ENCODE data around the gene AXL. TPM values are rescaled to one million over a fixed set of nuclear protein-coding genes. Genes with fewer than 3 reads are reported as not detected.
"Not testable (repeated sequence)": the region's sequence is repeated elsewhere in the genome, so short reads cannot be mapped to it uniquely, and the experiment has no call there.

AXL gene
- total RNA-seq, 1 donor from 2014 or later: 61.1 TPM

DNA sequence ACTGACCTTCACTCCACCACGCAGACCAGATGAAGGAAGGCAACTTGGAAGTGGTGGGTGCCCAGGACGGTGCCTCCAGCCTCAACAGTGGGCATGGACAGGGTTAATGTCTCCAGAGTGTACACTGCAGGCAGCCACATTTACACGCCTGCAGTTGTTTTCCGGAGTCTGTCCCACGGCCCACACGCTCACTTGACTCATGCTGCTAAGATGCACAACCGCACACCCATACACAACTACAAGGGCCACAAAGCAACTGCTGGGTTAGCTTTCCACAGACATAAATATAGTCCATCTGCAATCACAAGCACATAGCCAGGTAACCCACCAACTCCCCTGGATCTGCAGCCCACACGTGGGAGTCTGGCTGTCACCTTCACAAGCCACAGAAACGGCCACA is 12.6 kb upstream of the AXL start:
- no peak for DNase-seq (ENCODE audit: low spot score)

DNA sequence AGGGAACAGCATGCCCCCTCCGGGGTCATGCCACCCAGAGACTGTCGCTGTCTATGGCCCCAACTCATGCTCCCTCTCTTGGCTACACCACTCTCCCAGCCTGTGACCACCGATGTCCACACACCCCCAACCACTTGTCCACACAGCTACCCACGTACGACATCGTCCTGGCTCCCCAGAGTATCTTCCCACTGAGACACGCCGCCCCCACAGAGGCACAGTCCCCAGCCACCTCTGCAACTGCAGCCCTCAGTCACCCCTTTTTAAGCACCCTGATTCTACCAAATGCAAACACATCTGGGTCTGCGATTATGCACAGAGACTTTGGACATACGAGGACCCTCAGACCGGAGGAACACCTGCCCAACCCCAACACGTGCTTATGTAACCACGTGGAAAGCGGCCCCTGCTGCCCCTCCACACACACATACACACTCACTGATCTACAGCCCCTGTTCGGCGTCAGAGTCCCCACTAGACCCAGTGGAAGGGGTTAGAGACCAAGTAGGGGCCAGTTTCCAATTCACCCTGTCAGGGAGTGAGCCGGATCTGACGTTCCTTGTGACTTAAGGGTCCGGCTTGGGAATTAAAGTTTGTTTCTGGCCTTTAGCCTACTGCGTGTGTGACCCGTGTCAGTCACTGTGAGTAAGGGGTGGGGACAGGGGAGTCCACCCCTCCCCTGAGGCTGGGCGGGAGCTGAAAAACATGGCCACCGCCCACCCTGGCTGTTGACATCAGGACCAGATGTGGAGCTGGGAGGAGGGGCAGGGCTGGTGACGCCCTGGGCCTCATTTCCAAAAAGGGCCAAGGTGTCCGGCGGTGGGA is 11.9 kb upstream of the AXL start:
- no peak for DNase-seq (ENCODE audit: low spot score)

DNA sequence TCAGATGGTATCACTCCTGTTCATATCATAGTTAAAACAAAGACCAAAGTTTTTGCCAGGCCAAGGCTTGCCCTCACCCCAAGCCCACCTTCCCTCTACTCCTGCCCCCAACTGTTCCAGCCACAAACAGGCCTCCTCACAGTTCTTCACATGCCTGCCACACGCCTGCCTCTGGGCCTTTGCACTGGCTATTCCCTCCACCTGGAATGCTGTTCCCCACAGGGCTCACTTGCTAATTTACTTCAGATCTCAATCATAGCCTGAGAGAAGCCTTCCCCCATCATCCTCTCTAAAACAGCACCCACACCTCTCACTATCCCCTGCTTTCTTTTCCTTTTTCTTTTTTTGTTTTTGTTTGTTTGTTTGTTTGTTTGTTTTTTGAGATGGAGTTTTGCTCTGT is 4.9 kb upstream of the AXL start:
- DNase-seq (ENCODE audit: low spot score): no peak

DNA sequence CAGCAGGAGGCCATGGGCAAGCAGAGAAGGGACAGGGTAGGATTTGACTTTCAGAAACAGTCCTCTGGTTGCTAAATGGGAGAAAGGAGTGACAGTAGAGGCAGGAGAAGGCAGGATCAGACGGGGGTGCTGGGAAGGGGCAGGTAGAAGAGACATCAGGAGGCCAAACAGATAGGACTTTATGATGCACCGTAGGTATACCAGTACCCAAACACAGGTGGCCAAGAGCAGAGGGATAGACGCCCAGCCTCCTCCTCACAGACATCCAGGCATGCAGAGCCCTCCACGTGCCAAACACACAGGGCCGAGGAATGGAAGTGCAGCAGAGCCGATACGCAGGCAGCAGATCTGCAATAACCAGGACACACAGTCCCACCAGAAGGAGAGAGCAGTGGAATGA is 1.3 kb upstream of the AXL start:
- no peak for DNase-seq (ENCODE audit: low spot score)

DNA sequence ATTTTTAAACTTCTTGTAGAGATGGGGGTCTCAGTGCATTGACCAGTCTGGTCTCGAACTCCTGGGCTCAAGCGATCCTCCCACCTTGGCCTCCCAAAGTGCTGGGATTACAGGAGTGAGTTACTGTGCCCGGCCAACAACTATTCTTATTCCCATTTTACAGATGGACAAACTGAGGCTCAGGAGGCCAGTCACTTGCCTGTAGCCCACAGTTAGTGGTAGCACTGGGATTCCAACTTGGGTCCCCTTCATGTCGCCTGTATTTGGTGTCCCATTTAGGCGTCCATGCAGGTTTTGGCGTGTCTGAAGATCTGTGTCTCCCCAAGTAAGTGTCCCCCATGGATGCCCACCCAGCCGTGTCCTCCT is 791 bp upstream of the AXL start:
- DNase-seq (ENCODE audit: low spot score): no peak

DNA sequence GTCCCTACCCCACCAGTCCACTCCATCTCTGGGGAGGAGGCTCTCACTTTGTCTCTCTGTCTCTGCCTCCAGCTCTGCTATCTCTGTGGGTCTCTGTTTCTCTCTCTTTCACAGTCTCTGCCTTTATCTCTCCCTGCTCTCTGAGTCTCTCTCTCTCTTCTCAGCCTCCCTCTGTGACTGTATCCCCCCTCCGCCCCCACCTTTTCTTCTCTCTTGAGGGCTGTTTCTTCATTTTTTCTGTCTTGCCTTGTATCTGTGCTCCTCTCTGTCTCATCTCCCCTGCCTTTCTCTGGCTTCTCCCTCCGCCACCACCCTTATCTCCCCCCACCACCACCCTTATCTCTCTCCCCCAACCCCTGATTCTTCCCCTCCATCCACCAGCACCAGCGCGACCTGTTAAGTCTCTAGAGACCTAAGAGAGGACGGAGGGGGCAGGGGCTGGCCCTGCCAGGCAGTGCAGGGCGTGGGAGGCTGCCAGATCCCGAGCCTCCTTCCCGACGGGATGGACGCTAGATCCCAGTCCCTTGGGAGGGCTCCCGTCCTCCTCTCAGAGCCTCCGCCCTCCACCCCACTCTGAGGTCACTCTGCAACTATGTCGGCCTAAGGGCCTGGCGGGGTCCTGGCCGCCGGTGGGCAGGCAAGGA is 1.0 kb downstream of the AXL start:
- no peak for DNase-seq (ENCODE audit: low spot score)

DNA sequence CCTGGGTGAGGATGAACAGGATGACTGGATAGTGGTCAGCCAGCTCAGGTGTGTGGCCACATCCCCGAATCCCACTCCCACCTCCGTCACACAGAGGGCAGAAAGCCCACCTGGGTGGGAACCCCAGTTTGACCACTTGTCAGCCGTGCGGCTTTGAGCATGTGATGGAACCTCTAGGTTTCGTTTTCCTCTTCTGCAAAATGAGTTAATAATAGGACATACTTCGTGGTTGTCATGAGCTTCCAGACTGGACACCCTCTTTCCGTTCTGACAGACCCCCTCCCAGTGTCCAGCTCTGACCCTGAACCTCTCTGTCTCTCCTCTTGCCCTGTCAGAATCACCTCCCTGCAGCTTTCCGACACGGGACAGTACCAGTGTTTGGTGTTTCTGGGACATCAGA is 1.8 kb downstream of the AXL start:
- DNase-seq (ENCODE audit: low spot score): no peak

DNA sequence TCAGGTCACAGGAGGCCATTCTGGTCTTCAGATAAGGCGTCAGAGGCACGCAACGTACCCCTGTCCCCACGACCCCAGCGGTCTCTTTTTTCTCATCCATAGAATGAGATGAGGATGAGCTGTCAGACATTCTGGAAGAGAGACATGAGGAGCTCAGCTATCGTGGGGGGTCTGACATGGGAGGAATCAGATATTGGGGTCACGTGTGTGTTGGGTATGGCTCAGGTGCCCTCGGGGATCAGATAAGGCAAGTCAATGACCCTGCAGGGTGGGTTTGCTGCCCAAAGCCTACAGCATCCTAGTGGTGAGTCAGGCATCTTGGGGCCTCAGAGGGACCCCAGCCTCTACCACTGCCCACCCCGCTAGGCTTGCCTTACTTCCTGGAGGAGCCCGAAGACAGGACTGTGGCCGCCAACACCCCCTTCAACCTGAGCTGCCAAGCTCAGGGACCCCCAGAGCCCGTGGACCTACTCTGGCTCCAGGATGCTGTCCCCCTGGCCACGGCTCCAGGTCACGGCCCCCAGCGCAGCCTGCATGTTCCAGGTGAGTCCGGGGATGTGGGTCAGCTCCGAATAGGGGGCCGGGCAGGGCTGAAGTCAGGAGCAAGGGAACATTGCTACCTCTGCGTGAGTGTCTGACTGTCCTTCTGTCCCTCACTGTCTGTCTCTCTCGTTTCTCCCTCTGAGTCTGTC is 2.6 kb downstream of the AXL start:
- DNase-seq (ENCODE audit: low spot score): no peak

DNA sequence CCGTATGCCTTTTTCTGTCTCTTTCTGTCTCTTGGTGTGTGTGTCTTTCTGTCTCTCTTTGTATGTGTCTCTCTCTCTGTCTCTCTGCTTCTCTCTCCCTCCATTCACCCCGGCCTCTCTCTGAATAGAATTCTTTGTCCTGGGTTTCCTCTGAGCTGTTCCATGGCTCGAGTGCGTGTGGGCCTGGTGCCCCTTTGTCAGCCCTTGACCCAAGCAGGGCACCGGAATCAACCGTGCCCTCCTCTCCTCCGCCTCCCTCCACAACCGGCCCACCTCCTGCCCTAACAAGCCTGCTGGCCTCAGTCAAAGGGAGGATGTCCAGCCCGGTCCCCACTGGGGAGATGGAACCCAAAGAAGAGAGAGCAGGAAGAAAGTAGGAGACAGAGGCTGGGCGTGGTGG is 3.2 kb downstream of the AXL start:
- no peak for DNase-seq (ENCODE audit: low spot score)

DNA sequence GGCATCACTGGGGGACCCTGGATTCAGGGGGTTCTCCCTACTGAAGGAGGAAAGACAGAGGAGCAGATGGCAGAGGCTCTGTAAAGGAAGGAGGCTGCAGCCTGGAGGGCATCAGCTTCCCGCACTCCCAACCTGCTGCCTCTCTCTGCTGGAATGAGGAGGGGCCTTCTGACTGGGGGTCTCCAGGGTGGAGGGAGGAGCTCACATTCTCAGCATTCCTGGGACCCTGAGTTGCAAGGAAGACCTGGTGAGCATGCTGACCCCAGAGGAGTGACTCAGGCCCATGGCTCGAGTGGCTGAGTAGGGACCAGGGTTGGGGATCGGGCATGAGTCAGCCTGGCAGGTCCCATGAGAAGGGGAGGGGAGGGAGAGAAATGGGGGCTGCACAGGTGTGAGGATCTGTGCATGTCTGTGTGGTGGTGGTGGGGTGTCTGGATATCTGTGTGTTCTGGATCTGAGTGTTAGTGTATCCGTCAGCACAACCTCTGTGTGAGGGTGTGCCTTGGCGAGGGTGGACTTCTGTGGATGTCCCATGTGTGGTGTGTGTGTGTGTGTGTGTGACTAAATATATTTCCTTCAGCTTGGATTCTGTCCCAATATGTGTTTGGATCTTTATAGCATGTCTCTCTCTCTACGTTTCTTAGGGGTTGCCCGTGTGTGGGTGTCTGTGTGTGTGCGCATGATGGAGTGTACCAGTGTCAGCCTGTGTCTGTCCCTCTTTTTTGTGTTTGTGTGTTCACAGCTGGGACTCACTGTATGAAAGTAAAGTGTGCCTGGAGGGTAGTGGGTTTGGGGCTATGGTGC is 4.6 kb downstream of the AXL start:
- no peak for DNase-seq (ENCODE audit: low spot score)

DNA sequence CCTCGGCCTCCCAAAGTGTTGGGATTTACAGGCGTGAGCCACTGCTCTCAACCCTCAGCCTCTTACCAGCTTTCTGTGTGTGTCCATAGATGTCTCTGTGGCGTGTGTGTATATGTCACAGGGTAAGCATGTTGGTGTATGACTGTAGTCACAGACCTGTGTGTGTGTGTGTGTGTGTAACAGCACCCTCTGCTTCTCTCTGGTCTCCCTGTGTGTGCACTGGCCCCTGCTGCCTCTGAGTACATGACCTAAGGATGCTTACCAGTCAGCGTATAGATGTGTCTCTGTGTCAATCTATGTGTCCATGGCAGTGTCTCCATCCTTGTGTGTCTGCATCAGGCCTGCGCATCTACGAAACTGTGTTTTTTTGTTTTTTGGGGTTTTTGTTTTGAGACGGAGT is 5.6 kb downstream of the AXL start:
- no peak for DNase-seq (ENCODE audit: low spot score)

DNA sequence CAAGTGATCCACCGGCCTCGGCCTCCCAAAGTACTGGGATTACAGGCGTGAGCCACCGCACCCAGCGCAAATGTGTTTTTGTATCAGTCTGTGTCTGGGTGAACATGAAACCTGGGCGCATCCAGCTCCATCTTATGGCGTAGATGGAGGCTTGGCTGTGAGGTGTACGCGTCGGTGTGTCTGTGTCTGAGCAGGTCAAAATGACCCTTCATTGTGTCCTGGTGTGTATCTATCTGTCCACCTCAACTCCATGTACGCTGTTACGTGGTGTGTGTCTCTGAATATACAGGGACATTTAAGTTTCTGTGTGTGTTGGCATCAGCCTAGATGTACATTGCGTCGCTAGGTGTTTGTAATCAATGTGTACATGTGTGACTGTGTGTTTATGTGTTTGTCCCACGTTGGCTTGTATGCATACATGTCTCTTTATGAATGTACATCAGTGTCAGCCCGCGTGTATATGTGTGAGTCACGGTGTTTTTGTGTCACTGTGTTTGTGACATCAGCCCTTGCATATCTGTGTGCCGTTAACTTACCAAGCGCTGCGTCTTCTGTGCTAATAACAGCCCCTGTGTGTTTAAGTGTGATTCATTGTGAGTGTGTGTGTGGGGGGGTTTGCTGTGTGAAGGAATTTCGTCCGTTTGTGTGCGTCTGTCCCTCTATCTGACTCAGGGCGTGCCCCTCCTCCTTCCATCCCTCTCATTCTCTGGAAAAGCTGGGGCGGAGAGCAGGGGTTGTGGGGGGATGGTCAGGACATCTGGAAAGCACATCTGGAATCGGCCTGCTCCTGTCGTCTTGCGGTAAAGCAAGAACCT is 6.4 kb downstream of the AXL start:
- DNase-seq (ENCODE audit: low spot score): no peak

DNA sequence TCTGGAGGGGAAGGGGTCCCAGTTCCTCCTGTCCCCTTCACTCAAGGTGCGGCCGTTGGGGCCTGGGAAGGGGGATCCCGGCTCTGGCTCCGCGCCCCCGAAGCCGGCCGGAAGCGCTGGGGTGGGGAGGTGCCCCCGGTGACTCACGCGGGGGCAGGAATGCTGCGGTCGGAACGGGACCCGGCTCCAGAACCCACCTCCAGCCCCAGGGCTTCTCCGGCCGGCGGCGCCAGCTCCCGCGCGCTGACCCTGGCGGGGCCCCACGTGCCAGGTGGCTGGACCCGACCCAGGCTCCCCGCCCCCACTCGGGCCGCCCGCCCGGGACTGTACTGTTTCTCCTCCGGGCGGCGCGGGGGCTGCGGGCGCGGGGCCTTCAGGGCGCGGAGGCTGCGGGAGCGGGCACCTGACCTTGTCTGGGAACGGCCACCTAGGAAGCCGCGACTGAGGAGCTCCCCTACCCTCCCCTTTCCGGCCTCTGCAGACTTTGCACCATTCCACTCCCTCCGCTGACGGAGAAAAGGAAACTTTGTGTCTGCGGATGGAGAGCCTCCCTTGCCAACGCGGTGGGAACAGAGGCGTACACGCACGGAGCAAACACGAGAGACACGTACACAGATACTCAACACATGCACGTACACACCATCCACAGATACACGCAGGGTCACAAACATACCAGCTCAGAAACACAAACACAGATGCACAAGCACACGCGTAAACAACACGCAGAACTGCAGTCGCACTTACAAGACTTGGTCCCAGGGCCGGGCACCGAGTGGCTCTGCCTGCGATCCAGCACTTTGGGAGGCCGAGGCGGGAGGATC is 7.2 kb downstream of the AXL start:
- DNase-seq (ENCODE audit: low spot score): peak; percentile 91

DNA sequence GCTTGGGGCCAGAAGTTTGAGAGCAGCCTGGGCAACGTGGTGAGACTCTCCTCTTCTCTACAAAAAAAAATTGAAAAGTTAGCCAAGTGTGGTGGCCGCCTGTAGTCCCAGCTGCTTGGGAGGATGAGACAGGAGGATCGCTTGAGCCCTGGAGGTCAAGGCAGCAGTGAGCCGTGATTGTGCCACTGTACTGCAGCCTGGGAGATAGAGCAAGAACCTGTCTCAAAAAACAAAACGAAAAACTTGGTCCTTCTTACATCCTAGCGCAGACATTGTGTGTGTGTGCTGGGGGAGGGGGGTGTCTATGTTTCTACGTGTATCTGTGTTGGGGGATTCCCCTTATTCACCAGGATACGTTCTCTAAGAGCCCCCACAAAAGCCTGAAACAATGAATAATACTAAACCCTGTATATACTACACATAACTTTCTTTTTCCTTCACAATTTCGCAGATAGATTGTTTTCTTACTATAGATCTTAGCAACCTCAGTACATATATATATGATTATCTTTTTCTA is 7.9 kb downstream of the AXL start:
- DNase-seq (ENCODE audit: low spot score): no peak

DNA sequence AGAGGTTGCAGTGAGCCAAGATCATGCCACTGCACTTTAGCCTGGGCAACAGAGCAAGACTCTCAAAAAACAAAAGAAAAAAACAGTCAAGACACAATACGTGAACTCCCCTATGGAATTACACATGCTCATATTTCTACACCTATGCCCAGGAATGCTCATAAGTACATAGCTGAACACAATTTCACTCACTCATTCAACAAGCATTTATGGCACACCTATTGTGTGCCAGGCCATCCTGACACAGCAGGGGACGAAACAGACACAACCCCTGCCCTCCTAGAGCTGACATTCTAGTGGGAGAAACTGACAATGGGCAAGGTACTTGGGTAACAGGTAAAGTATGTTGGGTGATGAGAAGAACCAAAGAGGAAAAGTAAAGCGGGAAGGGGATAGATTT is 9.5 kb downstream of the AXL start:
- no peak for DNase-seq (ENCODE audit: low spot score)

DNA sequence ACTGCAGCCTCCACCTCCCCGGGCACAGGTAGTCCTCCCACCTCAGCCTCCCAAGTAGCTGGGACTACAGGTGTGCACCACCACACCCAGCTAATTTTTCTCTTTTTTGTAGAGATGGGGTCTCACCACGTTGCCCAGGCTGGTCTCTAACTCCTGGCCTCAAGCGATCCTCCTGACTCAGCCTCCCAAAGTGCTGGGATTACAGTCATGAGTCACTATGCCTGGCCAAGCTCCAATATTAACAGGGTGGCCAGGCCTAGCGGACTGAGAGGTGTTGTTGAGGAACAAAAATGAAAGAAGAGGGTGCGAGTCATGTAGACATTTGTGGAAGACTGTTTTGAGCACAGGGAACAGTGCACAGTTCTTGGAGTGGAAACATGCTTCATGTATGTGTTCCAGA is 10.3 kb downstream of the AXL start:
- not testable (repeated sequence) for DNase-seq (ENCODE audit: low spot score)

DNA sequence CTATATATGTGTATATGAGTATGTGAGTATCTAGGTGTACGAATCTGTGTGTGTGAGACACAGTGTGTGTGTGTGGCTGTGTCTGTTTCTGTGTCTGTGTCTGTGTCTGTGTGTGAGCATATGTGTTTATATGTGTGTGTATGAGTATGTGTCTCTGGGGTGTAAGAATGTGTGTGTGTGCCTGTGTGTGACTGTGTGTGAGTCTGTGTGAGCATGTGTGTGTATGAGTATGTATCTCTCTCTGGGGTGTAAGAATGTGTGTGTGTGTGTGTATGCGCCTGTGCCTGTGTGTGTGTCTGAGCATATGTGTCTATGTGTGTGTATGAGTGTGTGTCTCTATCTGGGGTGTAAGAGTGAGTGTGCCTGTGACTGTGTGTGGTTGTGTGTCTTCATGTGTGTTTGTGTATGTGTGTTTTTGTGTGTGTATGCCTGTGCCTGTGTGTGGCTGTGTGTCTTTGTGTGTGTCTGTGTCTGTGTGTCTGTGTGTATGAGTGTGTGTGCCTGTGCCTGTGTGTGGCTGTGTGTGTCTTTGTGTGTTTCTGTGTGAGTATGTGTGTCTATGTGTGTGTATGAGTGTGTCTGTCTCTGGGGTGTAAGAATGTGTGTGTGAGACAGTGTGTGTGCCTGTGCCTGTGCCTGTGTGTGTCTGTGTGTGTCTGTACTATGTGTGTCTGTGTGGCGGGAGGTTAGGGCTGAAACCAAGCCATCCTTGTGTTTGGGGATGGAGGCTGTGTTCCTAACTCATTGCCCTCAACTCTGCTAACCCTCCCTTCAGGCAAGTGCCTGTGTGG is 11.2 kb downstream of the AXL start:
- no peak for DNase-seq (ENCODE audit: low spot score)

DNA sequence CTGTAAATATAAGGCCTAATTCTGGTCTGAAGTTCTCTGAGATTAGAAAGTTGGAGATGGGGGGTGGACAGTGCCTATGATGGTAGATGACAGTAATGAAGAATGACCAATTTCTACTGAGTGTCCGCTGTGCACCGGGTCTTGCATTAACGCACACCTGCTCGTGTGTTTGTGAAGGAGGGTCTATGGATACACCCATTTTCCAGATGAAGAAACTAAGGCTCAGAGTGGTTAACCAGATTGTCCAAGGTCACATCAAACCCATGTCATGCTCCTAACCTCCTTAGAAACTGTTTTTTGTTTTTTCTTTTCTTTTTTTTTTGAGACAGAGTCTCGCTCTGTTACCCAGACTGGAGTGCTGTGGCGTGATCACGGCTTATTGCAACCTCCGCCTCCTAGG is 13.7 kb downstream of the AXL start:
- no peak for DNase-seq (ENCODE audit: low spot score)

DNA sequence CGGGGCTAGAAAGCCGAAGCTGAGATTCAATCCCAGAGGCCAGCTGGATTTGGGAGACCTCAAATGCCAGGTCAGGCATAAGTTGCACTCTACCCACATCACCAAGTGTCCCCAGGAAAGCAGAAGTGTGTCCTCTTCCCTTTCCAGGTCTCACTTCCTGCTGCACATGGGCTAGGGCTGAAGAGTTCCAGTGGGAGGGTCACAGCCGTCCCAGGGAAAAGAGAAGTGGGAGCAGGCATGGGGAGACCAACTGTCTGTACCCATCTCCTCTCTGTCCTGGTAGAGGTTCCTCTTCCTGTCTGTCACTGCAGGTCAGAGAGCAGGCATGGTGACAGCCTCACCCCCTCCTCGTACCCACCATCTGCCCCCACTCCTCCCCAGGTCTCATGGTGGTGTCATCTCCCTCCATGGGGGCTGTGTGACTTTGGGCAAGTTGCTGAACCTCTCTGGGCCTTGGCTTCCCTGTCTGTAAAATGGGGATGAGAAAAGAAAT is 14.8 kb downstream of the AXL start:
- no peak for DNase-seq (ENCODE audit: low spot score)
